ENCODE data around the gene MLPH. TPM values are rescaled to one million over a fixed set of nuclear protein-coding genes. Genes with fewer than 3 reads are reported as not detected.

MLPH gene
- total and polyA plus RNA-seq, 4 donors, result 1.6 to 25.9 (median 22.3) TPM

GRCh38 chr2:237596520-237597195 is 109.6 kb downstream of the MLPH start:
- TF ChIP-seq SP1 (IDR thresholded peaks at IDR 0.05), result no peak

GRCh38 chr2:237597196-237598145 is 110.4 kb downstream of the MLPH start:
- no peak for DNase-seq (ENCODE audit: low spot score)
- TF ChIP-seq TAF1 (conservative IDR thresholded peaks at IDR 0.05) (no peak), CTCF (IDR thresholded peaks at IDR 0.05; ENCODE audit: low read depth, low read length, missing input control) (no peak), GABPA (IDR thresholded peaks at IDR 0.05 in 1 of 2, conservative IDR thresholded peaks at IDR 0.05 in 1 of 2) (no peak), FOXA1 (IDR thresholded peaks at IDR 0.05) (no peak), NR2F2 (IDR thresholded peaks at IDR 0.05) (no peak), ATF3 (IDR thresholded peaks at IDR 0.05) (no peak), RAD21 (IDR thresholded peaks at IDR 0.05) (no peak), FOXA2 (IDR thresholded peaks at IDR 0.05) (no peak), JUND (IDR thresholded peaks at IDR 0.05) (no peak), REST (IDR thresholded peaks at IDR 0.05) (no peak), MAX (IDR thresholded peaks at IDR 0.05) (no peak), HNF4G (IDR thresholded peaks at IDR 0.05) (no peak), YY1 (IDR thresholded peaks at IDR 0.05) (no peak), SP1 (IDR thresholded peaks at IDR 0.05) (no peak)
- H3K4me1 ChIP-seq (ENCODE audit: control insufficient read depth in 4 of 4, insufficient read depth in 4 of 4, low read length in 3 of 4), result peaks cover 8 to 43% (median 18%) of the 10 kb centered on the region in 4 donors

More at GRCh38 chr2:237596520-237597195, 109.6 kb downstream of the MLPH start:
- Histone ChIP-seq H3K9me3 (ENCODE audit: control insufficient read depth in 4 of 4, low read length in 3 of 4) (no peaks in the 10 kb centered on the region), H3K4me1 (ENCODE audit: control insufficient read depth in 4 of 4, insufficient read depth in 4 of 4, low read length in 3 of 4) (peaks cover 9 to 43% (median 18%) of the 10 kb centered on the region in 4 donors), H3K27ac (ENCODE audit: low read depth in 1 of 2, low read length in 2 of 2) (no peak overlapping the region), H3K36me3 (ENCODE audit: control insufficient read depth in 4 of 4, insufficient read depth in 3 of 4, low read depth in 1 of 4, low read length in 3 of 4) (no peaks in the 10 kb centered on the region), H3K27me3 (ENCODE audit: control insufficient read depth in 4 of 4, insufficient read depth in 4 of 4, low read length in 3 of 4) (no peaks in the 10 kb centered on the region), H3K9ac (ENCODE audit: low read depth in 1 of 2, low read length in 2 of 2) (no peak overlapping the region), H3K4me3 (ENCODE audit: low read depth in 1 of 3, low read length in 3 of 3) (no peak overlapping the region)
- WGBS, result 93% methylated on average over 13 of the region's 13 CpGs
- no peak for DNase-seq (ENCODE audit: low spot score)

More at GRCh38 chr2:237597196-237598145, 110.4 kb downstream of the MLPH start:
- H3K9ac ChIP-seq (ENCODE audit: low read depth in 1 of 2, low read length in 2 of 2), result no peak overlapping the region
- 87% methylated on average over 29 of the region's 29 CpGs for WGBS
- H3K4me3 ChIP-seq (ENCODE audit: low read depth in 1 of 3, low read length in 3 of 3), result no peak overlapping the region
- no peak overlapping the region for H3K27ac ChIP-seq (ENCODE audit: low read depth in 1 of 2, low read length in 2 of 2)
- no peaks in the 10 kb centered on the region for H3K36me3 ChIP-seq (ENCODE audit: control insufficient read depth in 4 of 4, insufficient read depth in 3 of 4, low read depth in 1 of 4, low read length in 3 of 4)
- no peaks in the 10 kb centered on the region for H3K27me3 ChIP-seq (ENCODE audit: control insufficient read depth in 4 of 4, insufficient read depth in 4 of 4, low read length in 3 of 4)
- H3K9me3 ChIP-seq (ENCODE audit: control insufficient read depth in 4 of 4, low read length in 3 of 4), result no peaks in the 10 kb centered on the region
